Activated B cell treated with CpG ODN at 0.5 μM for 24 hours (primary cell): Measurements from ENCODE around the gene TRDMT1. TPM values are rescaled to one million over a fixed set of nuclear protein-coding genes. Genes with fewer than 3 reads are reported as not detected.

Experiments used
- ATAC-seq: fragments of 200-7000 bp; cut with Tn5 transposase; one replicate; pipeline ENCODE4 v1.10.0; 2021; ENCODE audit warnings: low read depth, mild to moderate bottlenecking, moderate library complexity
- CTCF ChIA-PET: fragments of 350-600 bp; sonication (Branson Sonifier 250); formaldehyde crosslinking; loops from one replicate; lab custom pipeline; 2021; ENCODE audit warnings: antibody characterized with exemption; lab: Charles Lee
- POLR2A ChIA-PET: fragments of 350-600 bp; sonication (Branson Sonifier 250); formaldehyde crosslinking; loops from one replicate; lab custom pipeline; 2021; ENCODE audit warnings: antibody characterized with exemption; lab: Charles Lee
- DNase-seq: peaks from one replicate; pipeline ENCODE4 v3.0.0; 2022
- H3K27ac Mint-ChIP-seq: one replicate; pipeline ENCODE4 v1.8.0; 2020; ENCODE audit warnings: mixed read lengths
- H3K27me3 Mint-ChIP-seq: one replicate; pipeline ENCODE4 v1.8.0; 2021; ENCODE audit warnings: mixed read lengths
- H3K36me3 Mint-ChIP-seq: one replicate; pipeline ENCODE4 v1.8.0; 2021; ENCODE audit warnings: low read depth, mixed read lengths
- H3K4me1 Mint-ChIP-seq: one replicate; pipeline ENCODE4 v1.8.0; 2021; ENCODE audit warnings: mixed read lengths
- H3K4me3 Mint-ChIP-seq: one replicate; pipeline ENCODE4 v1.8.0; 2020; ENCODE audit warnings: mild to moderate bottlenecking, mixed read lengths
- H3K9me3 Mint-ChIP-seq: one replicate; pipeline ENCODE4 v1.8.0; 2020; ENCODE audit warnings: mixed read lengths
- intact Hi-C: fragments of 100-400 bp; cut with micrococcal nuclease; formaldehyde crosslinking; loops from one replicate; pipeline ENCODE4 v1.15.1; 2024
- total RNA-seq: library from RNA; stranded (reverse); gene quantifications from 2 replicates; pipeline ENCODE4 v1.2.3, GENCODE V29; 2022
- TF ChIP-seq, protein P1 (sequence below): fragments of 200-600 bp; IDR thresholded peaks from one replicate; pipeline ENCODE4 v1.8.0; 2022; ENCODE audit warnings: antibody characterized with exemption, mild to moderate bottlenecking

Gene TRDMT1
- total RNA-seq, 1 donor from 2014 or later: 19.9 TPM

DNA sequence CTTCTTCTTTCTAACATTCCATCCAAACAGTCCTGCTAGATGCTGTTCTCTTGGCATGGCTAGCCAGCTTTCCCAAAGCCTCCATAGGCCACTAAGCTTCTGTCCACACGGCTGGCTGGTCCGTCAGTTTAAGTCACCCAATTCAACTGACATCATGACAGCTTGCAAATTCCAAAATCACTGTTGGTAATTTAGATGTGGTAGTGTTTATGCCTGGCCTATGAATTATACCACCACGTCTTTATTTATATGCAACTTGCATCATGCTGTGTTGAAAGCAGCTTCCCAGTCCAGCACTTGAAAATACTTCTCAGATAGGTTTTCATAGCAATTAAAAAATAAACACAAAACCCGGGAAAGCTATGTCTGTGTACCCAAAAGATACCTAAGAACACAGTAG, 24.3 kb upstream of the TRDMT1 start:
- POLR2A ChIA-PET: interaction anchor here (1.0 to 6.0 kb wide), 2 partner anchors 19 to 26 kb away, joined by 4 to 204 read pairs; no protein-coding TSS in a partner anchor
- Mint-ChIP-seq H3K36me3 (peaks cover 21% of the 10 kb centered on the region), H3K27ac (no peak overlapping the region), H3K9me3 (no peaks in the 10 kb centered on the region), H3K4me3 (no peak overlapping the region), H3K27me3 (no peaks in the 10 kb centered on the region), H3K4me1 (peaks cover 30% of the 10 kb centered on the region)
- TF ChIP-seq, protein P1, sequence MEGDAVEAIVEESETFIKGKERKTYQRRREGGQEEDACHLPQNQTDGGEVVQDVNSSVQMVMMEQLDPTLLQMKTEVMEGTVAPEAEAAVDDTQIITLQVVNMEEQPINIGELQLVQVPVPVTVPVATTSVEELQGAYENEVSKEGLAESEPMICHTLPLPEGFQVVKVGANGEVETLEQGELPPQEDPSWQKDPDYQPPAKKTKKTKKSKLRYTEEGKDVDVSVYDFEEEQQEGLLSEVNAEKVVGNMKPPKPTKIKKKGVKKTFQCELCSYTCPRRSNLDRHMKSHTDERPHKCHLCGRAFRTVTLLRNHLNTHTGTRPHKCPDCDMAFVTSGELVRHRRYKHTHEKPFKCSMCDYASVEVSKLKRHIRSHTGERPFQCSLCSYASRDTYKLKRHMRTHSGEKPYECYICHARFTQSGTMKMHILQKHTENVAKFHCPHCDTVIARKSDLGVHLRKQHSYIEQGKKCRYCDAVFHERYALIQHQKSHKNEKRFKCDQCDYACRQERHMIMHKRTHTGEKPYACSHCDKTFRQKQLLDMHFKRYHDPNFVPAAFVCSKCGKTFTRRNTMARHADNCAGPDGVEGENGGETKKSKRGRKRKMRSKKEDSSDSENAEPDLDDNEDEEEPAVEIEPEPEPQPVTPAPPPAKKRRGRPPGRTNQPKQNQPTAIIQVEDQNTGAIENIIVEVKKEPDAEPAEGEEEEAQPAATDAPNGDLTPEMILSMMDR: no peak
- no peak for DNase-seq
- intact Hi-C loops: loop anchor here (5.0 kb wide), 1 partner anchor 84 kb away; no protein-coding TSS in a partner anchor
- CTCF ChIA-PET: interaction anchor here (1.8 kb wide), 1 partner anchor 10 kb away, joined by 6 read pairs; no protein-coding TSS in a partner anchor
- no peak for ATAC-seq

DNA sequence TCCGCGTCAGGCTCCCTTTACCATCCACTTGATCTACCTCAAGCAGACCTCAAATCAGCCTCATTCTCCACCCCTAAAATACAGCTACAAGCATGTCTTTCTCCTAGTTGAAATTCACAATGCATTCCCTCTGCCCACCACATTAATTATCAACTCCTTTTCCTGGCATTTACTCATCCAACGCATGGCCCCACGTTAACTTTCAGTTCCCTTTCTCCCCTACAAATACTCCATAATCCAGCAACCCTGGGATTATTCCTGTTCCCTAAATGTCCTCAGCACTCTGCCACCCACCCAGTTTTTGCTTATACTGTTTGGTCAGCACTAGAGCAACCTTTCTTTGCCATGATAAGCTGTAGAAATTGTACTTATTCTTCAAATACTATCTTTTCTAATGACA, 20.9 kb upstream of the TRDMT1 start:
- Mint-ChIP-seq H3K4me3 (no peak overlapping the region), H3K36me3 (peaks cover 4% of the 10 kb centered on the region), H3K27ac (no peak overlapping the region), H3K4me1 (peaks cover 26% of the 10 kb centered on the region), H3K9me3 (no peaks in the 10 kb centered on the region), H3K27me3 (no peaks in the 10 kb centered on the region)
- POLR2A ChIA-PET: no interaction called here
- TF ChIP-seq, protein P1: no peak
- ATAC-seq (no peak), DNase-seq (no peak)
- CTCF ChIA-PET: no interaction called here
- intact Hi-C loops: no loop called here

DNA sequence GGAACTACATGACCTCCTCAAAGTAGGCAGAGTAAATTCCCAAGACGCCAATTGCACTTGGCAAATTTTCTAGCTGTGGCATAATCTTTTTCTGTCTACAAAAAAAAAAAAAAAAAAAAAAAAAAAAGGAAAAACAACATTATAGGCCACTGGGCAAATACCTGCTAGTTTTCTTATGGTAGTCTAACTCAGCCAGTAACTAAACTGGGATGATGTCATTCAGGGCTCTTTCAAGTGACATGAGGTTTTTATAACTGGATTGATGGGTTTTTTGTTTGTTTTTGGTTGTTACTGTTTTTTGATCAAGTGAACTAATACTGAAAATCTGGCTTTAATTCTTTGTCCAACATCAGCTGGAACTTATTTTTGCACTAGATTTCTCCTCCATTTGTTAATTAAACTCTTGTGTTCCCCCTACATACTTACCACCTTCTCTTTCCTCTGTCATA, 19.2 kb upstream of the TRDMT1 start:
- intact Hi-C loops: no loop called here
- Mint-ChIP-seq H3K27me3 (no peaks in the 10 kb centered on the region), H3K4me3 (no peak overlapping the region), H3K9me3 (no peaks in the 10 kb centered on the region), H3K27ac (no peak overlapping the region), H3K36me3 (peaks cover 4% of the 10 kb centered on the region), H3K4me1 (peaks cover 25% of the 10 kb centered on the region)
- ATAC-seq: no peak
- CTCF ChIA-PET: no interaction called here
- TF ChIP-seq, protein P1: no peak
- DNase-seq: no peak
- POLR2A ChIA-PET: interaction anchor here (1.2 to 2.9 kb wide), 2 partner anchors 8 to 15 kb away, joined by 3 to 18 read pairs; partner anchors contain the start of gene VIM

DNA sequence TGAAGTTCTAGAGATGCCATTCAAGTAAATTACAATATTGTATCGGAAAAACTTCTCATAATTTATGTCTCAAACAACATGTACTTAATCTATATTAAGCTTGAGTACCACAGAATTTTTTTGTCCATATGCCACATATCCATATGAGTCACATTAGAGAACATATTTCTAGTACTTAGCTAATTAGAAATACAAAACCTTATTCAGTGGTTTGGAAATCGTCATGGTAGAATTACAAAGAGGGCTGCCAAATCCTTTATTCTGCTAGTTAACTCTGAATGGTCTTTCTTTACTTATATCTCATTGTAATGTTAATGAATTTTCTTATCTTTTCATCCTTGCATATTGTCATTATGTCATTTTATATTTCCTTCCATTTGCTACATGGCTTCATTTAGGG, 17.6 kb upstream of the TRDMT1 start:
- ATAC-seq (no peak), DNase-seq (no peak)
- ChIA-PET POLR2A (interaction anchor here (0.9 to 2.9 kb wide), 2 partner anchors 9 to 13 kb away, joined by 4 to 18 read pairs; partner anchors contain the start of gene VIM), CTCF (interaction anchor here (1.0 kb wide), 1 partner anchor 9 kb away, joined by 3 read pairs; the partner anchor contains the start of gene VIM)
- H3K27me3 Mint-ChIP-seq: no peaks in the 10 kb centered on the region
- intact Hi-C loops: no loop called here
- H3K36me3 Mint-ChIP-seq: peaks cover 9% of the 10 kb centered on the region
- no peak overlapping the region for H3K4me3 Mint-ChIP-seq
- peaks cover 26% of the 10 kb centered on the region for H3K4me1 Mint-ChIP-seq
- H3K9me3 Mint-ChIP-seq: no peaks in the 10 kb centered on the region
- H3K27ac Mint-ChIP-seq: no peak overlapping the region
- TF ChIP-seq, protein P1: no peak

DNA sequence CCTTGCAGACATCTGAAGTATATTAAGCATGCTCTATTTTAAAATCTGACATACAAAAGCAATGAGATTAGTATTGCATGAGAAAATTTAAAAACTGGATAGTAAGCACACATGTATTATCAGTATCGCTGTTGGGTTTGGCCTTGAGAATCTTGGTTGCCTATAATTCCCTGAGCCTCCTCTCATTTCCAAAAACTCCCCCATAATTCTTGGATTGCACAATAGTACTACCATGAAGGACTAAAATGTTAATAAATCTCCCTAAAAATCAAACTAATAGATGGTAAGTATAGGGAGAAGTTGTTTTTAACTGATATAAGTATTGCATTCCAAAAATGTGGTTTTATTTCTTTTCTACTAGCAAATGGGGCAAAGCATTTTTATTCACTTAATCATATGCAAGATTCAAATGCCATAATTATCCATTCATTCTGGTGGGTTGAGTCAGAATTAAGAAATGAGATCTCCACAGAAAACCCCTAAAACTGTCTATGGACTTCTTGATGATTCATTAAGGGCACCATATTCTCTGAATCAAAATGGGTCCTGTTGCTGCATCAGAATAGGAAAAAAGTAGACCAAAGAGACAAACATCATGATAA, 16.3 kb upstream of the TRDMT1 start:
- no peak for ATAC-seq
- POLR2A ChIA-PET: interaction anchor here (2.9 kb wide), 2 partner anchors 11 kb away, joined by 18 to 59 read pairs; partner anchors contain the start of gene VIM
- Mint-ChIP-seq H3K4me1 (peaks cover 26% of the 10 kb centered on the region), H3K9me3 (no peaks in the 10 kb centered on the region), H3K36me3 (peaks cover 15% of the 10 kb centered on the region), H3K27ac (peak overlapping the region; percentile 3), H3K27me3 (no peaks in the 10 kb centered on the region), H3K4me3 (no peak overlapping the region)
- TF ChIP-seq, protein P1: no peak
- DNase-seq: no peak
- CTCF ChIA-PET: no interaction called here
- intact Hi-C loops: no loop called here
